HG02943 (cell line): ENCODE data around the gene NRG3.

Experiments
- ATAC-seq: cut with Tn5 transposase; IDR thresholded peaks from one replicate; pipeline ENCODE4 v1.9.1; 2021; ENCODE audit warnings: mild to moderate bottlenecking, low read depth, moderate library complexity; ENCODE audit not compliant: unreplicated experiment

The NRG3 gene

DNA sequence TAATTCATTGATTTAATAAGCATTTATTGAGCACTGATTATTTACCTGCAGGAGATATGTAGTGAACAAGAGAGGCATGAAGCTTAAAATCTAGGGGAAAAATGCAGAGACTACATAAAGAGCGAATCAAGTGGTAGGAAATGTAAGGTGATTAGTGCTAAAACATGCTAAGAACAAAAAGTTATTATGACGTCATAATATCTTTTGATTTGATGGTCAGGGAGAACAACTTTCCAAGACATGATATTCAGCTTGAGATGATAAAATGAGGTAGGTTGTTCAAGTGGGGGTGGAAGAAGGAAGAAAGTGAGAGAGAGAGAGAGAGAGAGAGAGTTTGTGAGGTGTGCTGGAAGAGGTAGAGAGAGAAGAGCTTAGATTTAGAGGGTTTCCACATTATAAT is 317.7 kb downstream of the NRG3 start:
- no peak for ATAC-seq

GRCh38 chr10:82194419-82194818 is 319.4 kb downstream of the NRG3 start:
- no peak for ATAC-seq

DNA sequence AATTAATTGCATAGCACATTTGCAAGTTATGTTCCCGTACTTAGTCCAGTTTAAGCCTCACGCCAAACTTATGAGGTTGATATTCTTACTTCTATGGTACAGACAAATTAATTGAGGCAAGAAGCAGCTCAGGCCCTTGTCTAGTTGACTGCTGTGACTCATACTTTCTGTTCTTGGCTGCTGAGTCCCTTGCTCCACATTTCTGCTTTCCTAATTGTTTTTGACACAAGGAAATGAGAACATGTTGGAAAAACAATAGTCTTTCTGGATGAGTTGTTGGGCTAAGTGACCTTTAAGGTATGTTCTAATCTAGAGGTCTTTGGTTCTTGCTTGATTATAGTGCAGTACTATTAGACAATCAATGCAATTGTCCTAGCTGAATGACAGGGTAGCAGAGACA is 331.8 kb downstream of the NRG3 start:
- ATAC-seq = no peak

GRCh38 chr10:82208726-82209125 is 333.7 kb downstream of the NRG3 start:
- ATAC-seq = no peak

DNA sequence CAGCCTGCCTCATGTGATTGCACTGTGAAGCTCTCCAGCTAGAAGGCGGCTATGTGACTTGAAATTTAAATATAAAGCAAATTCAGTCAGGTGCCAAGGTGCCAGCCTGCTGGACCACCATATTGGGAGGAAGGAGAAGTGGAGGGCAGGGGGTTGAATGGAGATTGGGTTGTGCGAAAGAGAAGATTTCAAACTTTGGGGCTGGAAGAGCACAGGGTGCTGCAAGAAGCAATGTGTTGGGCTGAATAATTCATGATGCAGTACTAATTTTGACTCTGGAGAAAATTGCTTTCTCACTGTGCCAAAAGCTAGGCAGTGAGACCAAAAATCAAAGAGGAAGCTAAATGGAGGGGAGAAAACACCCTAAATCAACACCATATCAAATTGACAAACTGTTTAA is 335.3 kb downstream of the NRG3 start:
- ATAC-seq = no peak

GRCh38 chr10:82211346-82211745 is 336.4 kb downstream of the NRG3 start:
- ATAC-seq = no peak

GRCh38 chr10:82212753-82213152 is 337.8 kb downstream of the NRG3 start:
- ATAC-seq = no peak

DNA sequence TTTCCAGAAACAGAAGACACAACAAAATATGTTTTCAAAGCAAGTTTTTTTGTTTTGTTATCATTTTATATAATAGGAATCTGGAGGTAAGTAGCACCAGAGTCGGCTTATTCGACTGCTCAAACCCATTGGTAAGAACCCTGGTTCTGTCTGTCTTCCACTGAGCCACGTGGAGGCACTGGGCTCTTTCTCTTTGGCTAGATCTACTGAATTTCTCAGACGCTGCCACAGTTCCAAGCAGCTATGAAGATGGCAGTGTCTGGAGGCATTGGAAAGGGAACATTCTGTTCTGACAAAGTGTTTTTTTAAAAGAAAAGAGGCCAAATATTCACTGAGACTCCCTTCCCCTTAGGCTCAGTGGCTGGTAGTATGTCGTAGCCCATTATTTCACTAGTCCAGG is 338.8 kb downstream of the NRG3 start:
- ATAC-seq = no peak

DNA sequence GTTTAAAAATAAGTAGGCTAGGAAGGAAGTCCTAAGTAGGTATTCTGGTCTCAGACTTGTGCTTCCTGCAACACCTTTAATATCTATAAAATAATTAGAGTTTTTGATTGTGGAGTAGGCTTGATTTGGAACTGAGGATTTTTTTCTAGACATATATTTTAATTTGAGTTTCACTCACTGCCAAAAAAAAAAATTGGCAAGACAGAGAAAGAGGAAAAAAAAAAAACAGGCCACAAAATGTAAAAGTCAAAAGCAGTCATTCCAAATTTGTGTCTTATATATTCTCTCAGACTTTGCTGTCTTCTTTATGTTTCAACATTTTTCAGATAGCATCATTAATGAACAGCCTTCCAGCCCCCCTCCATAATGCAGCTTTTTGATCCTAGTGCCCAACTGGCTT is 346.1 kb downstream of the NRG3 start:
- no peak for ATAC-seq

GRCh38 chr10:82221601-82222149 is 346.7 kb downstream of the NRG3 start:
- ATAC-seq = no peak

DNA sequence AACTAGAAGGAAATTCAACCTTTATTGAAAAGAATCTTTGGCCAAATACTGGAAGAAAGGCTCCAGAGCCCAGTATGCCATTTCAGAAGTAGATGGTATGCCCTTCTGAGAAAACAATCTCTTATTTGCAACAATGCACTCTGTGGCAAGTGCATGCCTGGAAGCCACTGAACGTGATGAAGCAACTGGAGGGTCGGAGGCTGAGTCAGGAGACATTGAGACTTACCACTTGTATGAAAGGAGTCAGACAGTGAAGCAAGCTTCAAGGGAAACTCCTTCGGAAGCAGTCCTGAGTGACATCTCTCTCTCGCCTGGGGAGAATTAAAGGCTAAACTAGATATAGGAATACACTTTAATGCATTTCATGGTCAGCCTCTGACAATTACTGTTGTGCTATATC is 353.7 kb downstream of the NRG3 start:
- no peak for ATAC-seq

DNA sequence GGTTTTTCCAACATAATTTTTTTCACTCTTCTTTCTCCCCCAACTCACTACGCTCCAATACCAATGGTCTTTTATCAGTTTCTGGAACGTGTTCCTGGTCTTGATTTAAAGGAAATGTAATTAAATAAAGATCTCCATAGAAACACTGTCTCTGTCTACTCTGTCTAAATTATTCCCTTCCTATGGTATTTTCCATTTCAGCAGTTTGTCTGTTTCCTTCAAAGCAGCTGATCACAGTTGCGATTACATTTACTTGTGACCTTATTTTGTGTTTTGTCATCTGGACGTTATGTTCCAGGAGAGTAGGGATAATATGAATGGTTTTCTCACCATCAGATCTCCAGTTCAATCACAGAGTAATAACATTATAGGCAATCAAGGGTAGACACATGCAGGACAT is 359.2 kb downstream of the NRG3 start:
- no peak for ATAC-seq

- ATAC-seq = no peak
Observed at GRCh38 chr10:82236084-82236731, 361.2 kb downstream of the NRG3 start.

DNA sequence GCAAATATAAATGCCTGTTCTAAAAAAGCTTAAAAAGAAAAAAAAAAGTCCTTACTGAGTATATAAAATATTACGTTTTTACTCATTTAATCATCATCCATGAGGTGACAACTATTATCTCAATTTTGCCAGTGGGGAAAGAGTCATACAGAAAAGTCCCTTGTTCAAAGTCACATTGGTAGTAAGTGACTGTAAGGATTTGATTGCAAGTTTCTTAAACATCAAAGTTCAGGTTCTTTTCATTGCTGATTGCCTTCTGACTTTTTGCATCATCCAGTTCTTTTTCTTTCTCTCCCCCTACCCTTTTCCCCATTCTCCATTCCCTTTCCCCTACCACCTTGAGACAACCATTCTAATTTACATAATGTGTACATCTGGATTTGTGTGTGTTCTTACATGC is 363.3 kb downstream of the NRG3 start:
- no peak for ATAC-seq

DNA sequence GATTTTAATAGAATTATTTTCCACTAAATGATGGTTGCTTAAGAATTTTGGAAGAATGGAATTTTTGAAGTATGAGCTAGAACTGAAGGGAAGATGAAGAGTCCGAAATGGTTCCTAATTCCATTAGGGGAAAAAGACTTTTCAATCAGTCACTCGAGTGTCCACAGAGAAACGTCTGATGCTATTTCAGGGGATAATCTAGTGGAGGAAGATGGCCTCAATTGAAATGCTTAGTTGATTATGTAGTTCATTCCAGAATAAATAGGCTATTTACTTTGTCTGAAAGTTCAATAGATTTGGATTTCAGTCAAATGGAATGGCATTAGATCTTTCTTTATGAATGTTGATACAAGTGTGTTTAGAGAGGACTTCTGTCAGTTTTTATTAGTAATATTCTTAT is 365.4 kb downstream of the NRG3 start:
- ATAC-seq = no peak

GRCh38 chr10:82242778-82243177 is 367.8 kb downstream of the NRG3 start:
- ATAC-seq = no peak

GRCh38 chr10:82245157-82245556 is 370.2 kb downstream of the NRG3 start:
- ATAC-seq = no peak

GRCh38 chr10:82245906-82246560 is 371.0 kb downstream of the NRG3 start:
- ATAC-seq = no peak

GRCh38 chr10:82249141-82249540 is 374.1 kb downstream of the NRG3 start:
- ATAC-seq = no peak

- ATAC-seq = no peak
Observed at GRCh38 chr10:82251222-82251906, 376.4 kb downstream of the NRG3 start.

- no peak for ATAC-seq
Observed at GRCh38 chr10:82252081-82252480, 377.1 kb downstream of the NRG3 start.

DNA sequence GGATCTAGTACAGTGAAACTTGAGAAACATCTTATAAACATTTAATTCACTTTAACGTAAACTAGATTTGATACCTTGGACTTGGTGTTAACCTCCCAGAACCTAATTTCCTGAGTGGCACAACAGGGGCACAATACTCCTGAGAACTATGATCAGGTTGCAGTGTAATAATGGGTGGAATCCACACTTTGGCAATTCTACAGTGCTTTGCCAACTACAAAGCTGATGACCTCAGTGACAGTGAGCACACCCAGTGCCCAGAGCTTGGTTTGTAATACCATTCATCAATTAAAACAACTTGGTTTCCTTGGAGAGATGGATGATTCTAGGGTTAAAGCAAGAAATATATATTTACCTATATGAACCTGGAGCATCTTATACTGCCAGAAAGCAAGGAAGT is 379.2 kb downstream of the NRG3 start:
- no peak for ATAC-seq
